AG04449 (cell line): ENCODE data around the gene GUCY2C.

Source experiments
- CTCF ChIA-PET: fragments of 350-600 bp; formaldehyde crosslinking; extraction: SDS; loops from one replicate; lab custom pipeline; 2021; ENCODE audit warnings: antibody characterized with exemption; lab: Yijun Ruan, JAX
- POLR2A ChIA-PET: fragments of 400-600, 350-600 bp; formaldehyde crosslinking; extraction: SDS; loops from one replicate; lab custom pipeline; 2020; ENCODE audit warnings: antibody characterized with exemption, inconsistent platforms; lab: Yijun Ruan, JAX
- DNase-seq: peaks from one replicate; pipeline ENCODE4 v3.0.0-alpha.2; 2010; ENCODE audit warnings: low read depth, low spot score
- H3K4me3 ChIP-seq: 2 replicates; pipeline ENCODE4 v1.5.1; 2011; ENCODE audit warnings: low read depth, mild to moderate bottlenecking, control low read depth, low read length
- TF ChIP-seq, protein P1 (sequence below): IDR thresholded peaks from one replicate; pipeline ENCODE4 v1.5.1; 2011; ENCODE audit warnings: mild to moderate bottlenecking, moderate library complexity, low read length, control low read depth, inconsistent platforms; ENCODE audit not compliant: insufficient read depth; ENCODE audit errors: missing control alignments

GUCY2C gene

GRCh38 chr12:14699923-14700322 is 3.5 kb upstream of the GUCY2C start:
- TF ChIP-seq, protein P1, sequence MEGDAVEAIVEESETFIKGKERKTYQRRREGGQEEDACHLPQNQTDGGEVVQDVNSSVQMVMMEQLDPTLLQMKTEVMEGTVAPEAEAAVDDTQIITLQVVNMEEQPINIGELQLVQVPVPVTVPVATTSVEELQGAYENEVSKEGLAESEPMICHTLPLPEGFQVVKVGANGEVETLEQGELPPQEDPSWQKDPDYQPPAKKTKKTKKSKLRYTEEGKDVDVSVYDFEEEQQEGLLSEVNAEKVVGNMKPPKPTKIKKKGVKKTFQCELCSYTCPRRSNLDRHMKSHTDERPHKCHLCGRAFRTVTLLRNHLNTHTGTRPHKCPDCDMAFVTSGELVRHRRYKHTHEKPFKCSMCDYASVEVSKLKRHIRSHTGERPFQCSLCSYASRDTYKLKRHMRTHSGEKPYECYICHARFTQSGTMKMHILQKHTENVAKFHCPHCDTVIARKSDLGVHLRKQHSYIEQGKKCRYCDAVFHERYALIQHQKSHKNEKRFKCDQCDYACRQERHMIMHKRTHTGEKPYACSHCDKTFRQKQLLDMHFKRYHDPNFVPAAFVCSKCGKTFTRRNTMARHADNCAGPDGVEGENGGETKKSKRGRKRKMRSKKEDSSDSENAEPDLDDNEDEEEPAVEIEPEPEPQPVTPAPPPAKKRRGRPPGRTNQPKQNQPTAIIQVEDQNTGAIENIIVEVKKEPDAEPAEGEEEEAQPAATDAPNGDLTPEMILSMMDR, result no peak
- POLR2A ChIA-PET, result no interaction called here
- DNase-seq, result no peak
- no peak overlapping the region for H3K4me3 ChIP-seq
- CTCF ChIA-PET, result no interaction called here

- TF ChIP-seq, protein P1, result no peak
- DNase-seq, result no peak
- ChIA-PET CTCF (interaction anchor here (0.6 kb wide), 1 partner anchor 138 kb away, joined by 3 read pairs; no protein-coding TSS in a partner anchor), POLR2A (no interaction called here)
- no peak overlapping the region for H3K4me3 ChIP-seq
Observed at GRCh38 chr12:14698555-14698954, 2.2 kb upstream of the GUCY2C start.

DNA sequence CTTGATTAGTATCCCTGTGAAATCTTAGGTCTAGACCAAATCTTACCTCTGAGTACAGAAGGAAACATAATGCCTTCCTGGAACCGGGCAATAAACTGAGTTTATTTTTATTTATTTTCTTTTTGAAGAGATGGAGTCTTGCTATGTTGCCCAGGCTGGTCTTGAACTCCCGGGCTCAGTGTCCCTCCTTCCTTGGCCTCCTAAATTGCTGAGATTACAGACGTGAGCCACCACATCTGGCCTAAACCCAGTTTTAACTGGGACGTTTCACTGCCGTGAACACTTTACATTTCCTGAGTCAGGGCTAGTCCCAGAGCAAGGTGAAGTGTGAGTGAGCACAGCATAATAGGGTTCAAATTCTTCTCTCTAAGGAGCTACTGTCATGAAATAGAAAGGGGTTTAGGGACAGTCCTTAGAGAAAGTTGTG is 671 bp downstream of the GUCY2C start:
- no peak for DNase-seq
- TF ChIP-seq, protein P1, result no peak
- ChIA-PET POLR2A (no interaction called here), CTCF (no interaction called here)
- no peak overlapping the region for H3K4me3 ChIP-seq

- H3K4me3 ChIP-seq, result no peak overlapping the region
- TF ChIP-seq, protein P1, result no peak
- ChIA-PET POLR2A (no interaction called here), CTCF (no interaction called here)
- DNase-seq, result no peak
Observed at GRCh38 chr12:14694970-14695369, 1.4 kb downstream of the GUCY2C start.

GRCh38 chr12:14694145-14694714 is 2.2 kb downstream of the GUCY2C start:
- no peak overlapping the region for H3K4me3 ChIP-seq
- POLR2A ChIA-PET, result no interaction called here
- TF ChIP-seq, protein P1, result no peak
- no peak for DNase-seq
- CTCF ChIA-PET, result no interaction called here

DNA sequence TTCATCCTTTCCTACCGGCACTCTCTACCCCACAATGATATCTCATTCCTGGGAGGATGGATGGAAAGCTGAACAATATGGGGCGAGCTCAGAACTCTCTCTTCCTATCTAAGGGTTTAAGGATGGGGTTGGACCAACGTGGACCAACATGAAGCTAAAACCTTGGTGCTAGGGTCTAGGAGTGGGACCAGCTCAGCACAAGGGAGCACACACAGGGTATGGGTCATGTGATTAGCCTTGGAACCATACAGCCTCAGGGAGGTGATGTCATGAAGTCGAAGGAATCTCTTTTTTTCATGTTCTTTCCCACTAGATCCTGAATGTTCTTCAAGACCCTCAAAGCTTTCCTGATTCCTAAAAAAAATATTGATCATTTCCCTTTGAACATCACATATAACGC is 3.3 kb downstream of the GUCY2C start:
- POLR2A ChIA-PET, result no interaction called here
- CTCF ChIA-PET, result no interaction called here
- TF ChIP-seq, protein P1, result no peak
- DNase-seq, result no peak
- H3K4me3 ChIP-seq, result no peak overlapping the region
